GM04503 (cell line): Measurements from ENCODE around the gene DNAH11.
"Not testable (repeated sequence)": the region's sequence is repeated elsewhere in the genome, so short reads cannot be mapped to it uniquely, and the experiment has no call there.

ENCODE experiments used
- DNase-seq: peaks from one replicate; pipeline ENCODE4 v3.0.0-alpha.2; 2012; ENCODE audit warnings: low read depth

DNAH11 gene

GRCh38 chr7:21542891-21543527 lies at the start of gene DNAH11:
DNAH11 (plus strand) TSS chr7:21543039; CDS start chr7:21543246, 207 bp downstream.
- no peak for DNase-seq

- DNase-seq, result no peak
Measured at GRCh38 chr7:21495731-21496130, 47.1 kb upstream of the DNAH11 start.

GRCh38 chr7:21497072-21497471 lies 45.8 kb upstream of the DNAH11 start:
- DNase-seq, result no peak

GRCh38 chr7:21500117-21500832 lies 42.6 kb upstream of the DNAH11 start:
- DNase-seq, result no peak

GRCh38 chr7:21504021-21504420 lies 38.8 kb upstream of the DNAH11 start:
- no peak for DNase-seq

- DNase-seq, result no peak
Measured at GRCh38 chr7:21507627-21508343, 35.1 kb upstream of the DNAH11 start.

GRCh38 chr7:21508538-21508937 lies 34.3 kb upstream of the DNAH11 start:
- DNase-seq, result no peak

GRCh38 chr7:21514062-21514461 lies 28.8 kb upstream of the DNAH11 start:
- DNase-seq, result no peak

- DNase-seq, result no peak
Measured at GRCh38 chr7:21524680-21525079, 18.2 kb upstream of the DNAH11 start.

GRCh38 chr7:21526007-21526406 lies 16.8 kb upstream of the DNAH11 start:
- DNase-seq, result no peak

GRCh38 chr7:21526448-21526847 lies 16.4 kb upstream of the DNAH11 start:
- no peak for DNase-seq

GRCh38 chr7:21532485-21532884 lies 10.4 kb upstream of the DNAH11 start:
- DNase-seq, result not testable (repeated sequence)

- not testable (repeated sequence) for DNase-seq
Measured at GRCh38 chr7:21533646-21534045, 9.2 kb upstream of the DNAH11 start.

GRCh38 chr7:21536445-21537118 lies 6.3 kb upstream of the DNAH11 start:
- DNase-seq, result not testable (repeated sequence)

GRCh38 chr7:21538936-21539495 lies 3.8 kb upstream of the DNAH11 start:
- DNase-seq, result no peak

- no peak for DNase-seq
Measured at GRCh38 chr7:21543528-21544302, 876 bp downstream of the DNAH11 start.

- DNase-seq, result no peak
Measured at GRCh38 chr7:21544303-21544656, 1.4 kb downstream of the DNAH11 start.

GRCh38 chr7:21544715-21545114 lies 1.9 kb downstream of the DNAH11 start:
- no peak for DNase-seq

- no peak for DNase-seq
Measured at GRCh38 chr7:21547501-21547900, 4.7 kb downstream of the DNAH11 start.

GRCh38 chr7:21548491-21548890 lies 5.7 kb downstream of the DNAH11 start:
- no peak for DNase-seq

GRCh38 chr7:21550076-21550475 lies 7.2 kb downstream of the DNAH11 start:
- no peak for DNase-seq
